ENCODE results near the gene KLK3. TPM values are rescaled to one million over a fixed set of nuclear protein-coding genes. Genes with fewer than 3 reads are reported as not detected.
A peak's percentile ranks its signal among the peaks of the same experiment; 100 is the strongest.

KLK3 gene
- polyA plus RNA-seq, 1 donor = not detected

DNA sequence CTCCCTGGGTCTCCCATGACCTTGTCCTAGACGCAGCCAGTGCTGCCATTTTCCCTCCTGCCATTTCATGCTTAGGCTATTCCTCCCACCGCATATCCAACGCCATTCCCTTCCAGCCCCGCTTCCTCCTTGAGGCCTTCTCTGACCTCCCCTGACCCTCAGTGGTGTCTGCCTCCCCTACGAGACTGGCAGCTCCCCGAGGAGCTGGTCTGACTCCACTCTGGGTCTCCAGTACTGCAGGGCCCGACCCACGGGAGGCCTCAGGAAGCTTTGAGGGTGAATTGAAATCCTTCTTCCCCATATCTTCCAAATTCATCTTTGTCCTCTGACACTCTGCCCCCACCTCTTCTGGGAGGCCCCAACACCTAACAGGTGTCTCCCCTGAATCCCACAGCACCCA, 22.0 kb upstream of the KLK3 start:
- no peak for DNase-seq

DNA sequence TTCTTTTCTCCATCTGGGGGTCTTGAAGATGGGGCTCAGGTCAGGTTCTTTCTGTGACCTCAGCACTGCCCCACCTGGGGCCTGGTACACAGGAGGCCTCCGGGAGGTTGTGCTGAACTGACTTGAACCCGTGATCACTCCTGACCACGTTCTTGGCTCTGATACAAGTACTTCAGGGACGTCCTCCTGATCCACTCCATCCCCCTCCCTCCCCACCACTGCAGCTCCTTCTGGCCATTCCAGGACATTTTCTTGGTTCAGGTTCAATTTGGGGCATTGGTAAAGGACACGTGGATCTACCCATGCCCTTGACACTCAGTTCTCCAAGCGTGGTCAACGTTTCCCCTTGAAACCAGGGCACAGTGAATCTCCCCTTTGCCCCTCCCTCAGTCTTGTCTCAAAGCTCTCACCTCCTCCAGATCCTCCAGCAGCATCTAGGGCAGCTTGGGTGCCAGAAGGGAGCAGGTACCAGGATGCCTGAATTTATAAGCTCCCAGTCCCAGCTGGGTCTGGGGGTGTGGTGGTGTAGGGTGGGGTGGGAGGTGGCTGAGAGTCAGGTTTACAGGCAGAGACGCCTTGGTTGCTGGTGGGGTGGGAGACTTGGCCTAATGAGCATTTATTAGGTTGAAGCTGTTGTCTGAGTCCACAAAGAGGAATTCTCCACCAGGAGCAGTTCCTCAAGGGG, 21.5 kb upstream of the KLK3 start, which contains the start of gene KLK15:
KLK15 (minus strand) TSS at position 458 of the 685 bp plus-strand sequence. CDS start 2,082 bp downstream, outside the sequence.
- DNase-seq = no peak

DNA sequence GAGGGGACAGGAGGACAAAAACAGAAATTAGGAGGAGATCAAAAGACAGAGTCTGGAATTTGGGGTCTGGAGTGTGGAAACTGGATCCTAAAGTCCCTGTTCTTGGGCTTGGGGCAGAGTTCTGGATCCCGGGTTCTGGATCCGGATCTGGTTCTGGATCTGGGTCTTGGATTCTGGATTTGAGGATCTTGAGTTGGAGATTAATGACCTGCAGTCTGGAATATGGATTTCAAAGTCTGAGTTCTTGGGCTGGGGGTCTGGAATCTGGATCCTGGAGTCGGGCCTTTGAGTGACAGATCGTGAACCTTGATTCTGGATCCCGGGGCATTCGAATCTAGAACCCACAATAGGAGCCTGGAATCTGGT, 20.9 kb upstream of the KLK3 start:
- no peak for DNase-seq

DNA sequence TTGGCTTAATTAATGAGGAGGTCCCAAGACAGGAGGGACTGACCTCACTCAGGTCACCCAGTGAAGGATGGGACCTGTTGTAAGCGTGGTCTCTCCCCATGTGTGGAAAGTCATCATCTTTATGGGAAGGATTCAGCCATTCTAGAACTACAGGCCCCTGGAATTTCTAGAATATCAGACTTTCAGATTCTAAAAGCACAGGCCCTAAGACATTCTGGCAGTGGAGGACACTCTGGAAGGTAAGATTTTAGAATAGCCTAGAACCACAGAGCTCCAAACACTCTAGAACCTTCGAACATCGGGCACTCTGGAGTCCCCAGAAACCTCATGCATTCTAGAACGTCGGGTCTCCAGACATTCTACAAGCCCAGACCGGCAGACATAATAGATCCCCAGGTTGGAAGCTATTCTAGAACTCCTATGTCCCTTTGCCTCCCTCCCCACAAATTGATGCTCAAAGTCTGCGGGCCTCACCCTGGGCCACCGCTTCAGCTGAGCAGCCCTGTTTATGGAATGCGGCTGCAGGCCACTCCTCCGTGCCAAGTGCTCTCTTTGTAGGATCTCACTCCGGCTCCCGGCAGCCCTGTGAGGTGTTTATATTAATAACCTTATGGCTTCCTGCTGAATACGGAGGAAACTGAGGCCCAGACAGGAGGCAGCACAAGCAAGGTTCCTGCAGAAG, 19.5 kb upstream of the KLK3 start:
- DNase-seq = no peak

DNA sequence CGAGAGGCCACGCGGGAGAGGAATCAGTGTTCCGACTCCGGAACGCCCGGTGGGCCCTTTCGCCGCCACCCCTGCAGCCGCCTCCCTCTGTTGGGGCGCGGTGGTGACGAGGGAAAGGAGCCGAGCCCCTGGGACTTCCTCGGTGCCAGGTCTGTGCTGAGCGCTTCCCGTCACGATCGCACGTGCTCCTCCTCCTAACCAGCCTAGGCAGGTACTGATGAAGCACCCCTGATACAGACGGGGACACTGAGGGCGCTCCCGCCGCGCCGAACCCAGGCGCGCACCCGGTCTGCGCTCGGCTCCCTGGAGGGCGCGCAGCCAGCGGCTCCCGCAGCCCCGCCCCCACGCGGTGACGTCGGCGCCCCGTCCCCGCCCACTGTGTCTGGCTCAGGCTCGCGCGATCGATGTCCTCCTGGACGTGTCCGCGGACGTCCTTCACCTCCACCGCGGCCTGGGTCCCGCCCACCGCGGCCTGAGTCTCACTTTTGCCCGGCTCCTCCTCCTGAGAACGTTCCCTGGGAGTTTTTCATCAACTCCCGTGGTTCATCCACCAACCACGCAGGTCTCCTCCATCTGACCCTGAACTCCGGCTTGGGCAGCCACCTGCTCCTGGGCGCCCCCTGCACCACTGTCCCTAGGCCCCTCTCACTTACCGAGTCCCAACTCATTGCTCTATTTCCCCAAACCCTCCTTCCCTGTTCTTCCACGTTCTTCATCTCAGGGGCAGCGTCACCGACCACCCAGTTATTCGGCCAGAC, 18.8 kb upstream of the KLK3 start:
- DNase-seq = peak; percentile 40

DNA sequence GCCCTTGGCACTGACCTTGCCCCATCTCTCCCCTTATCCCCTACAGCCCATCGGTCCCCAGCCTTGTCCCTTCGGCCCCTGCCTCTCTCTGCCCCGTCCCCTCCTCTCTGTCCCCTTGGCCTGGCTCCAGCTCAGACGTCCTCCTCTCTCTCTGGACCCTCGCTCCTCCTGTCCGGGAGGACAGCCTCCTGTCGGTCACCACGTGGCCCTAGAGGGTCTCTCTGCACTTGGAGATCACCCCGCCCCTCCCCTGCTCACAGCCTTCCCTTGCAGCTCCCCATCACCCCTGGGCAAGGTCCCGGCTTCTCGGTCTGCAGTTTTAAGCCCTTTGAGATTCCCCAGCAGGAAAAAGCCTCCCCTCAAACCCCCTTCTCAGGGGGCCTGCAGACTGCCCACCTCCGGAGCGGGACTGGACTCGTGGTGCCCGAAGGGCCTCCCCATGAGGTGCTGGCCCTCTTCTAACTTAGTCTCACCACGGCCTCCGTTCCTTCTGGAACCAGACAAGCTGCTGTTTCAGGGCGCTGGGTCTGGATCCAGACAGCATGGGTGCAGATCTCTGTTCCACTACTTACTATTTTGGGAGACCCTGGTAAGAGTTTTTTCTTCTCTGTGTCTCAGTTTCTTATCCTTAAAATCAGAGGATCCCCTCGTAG, 18.0 kb upstream of the KLK3 start:
- no peak for DNase-seq

DNA sequence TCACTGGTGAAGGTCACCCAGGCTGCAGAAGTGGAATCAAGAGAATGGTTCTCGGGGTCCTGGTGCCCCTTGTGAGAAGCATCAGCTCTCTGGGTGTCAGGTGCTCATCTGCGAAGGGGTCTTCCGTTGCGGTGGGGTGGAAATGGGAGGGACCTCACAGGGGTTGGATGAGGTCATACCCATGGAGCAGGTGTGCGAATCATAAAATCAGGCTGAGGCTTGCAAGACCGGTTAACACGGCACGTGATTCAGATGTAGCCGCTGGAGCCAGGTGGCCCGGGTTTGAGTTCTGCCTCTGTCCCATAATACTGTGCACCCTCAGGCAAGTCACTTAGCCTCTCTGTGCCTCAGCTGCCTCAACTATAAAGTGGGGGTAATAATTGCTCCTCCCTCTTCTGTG, 17.4 kb upstream of the KLK3 start:
- no peak for DNase-seq

DNA sequence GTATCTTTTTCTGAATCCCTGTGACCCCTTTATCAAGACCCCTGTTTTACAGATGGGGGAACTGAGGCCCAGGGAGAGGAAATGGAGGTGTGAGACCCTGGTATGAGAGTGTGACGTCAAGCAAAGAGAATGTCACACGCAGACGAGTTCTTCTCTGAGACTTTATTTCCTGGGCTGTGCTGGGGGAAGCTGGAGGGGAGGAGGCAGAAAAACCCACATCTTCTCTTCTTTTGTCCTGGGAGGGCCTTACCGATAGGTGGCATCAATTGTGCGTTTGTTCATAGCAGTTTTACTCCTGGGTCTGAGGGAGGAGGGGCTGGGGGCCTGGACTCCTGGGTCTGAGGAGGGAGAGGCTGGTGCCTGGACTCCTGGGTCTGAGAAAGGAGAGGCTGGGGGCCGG, 16.5 kb upstream of the KLK3 start:
- no peak for DNase-seq

DNA sequence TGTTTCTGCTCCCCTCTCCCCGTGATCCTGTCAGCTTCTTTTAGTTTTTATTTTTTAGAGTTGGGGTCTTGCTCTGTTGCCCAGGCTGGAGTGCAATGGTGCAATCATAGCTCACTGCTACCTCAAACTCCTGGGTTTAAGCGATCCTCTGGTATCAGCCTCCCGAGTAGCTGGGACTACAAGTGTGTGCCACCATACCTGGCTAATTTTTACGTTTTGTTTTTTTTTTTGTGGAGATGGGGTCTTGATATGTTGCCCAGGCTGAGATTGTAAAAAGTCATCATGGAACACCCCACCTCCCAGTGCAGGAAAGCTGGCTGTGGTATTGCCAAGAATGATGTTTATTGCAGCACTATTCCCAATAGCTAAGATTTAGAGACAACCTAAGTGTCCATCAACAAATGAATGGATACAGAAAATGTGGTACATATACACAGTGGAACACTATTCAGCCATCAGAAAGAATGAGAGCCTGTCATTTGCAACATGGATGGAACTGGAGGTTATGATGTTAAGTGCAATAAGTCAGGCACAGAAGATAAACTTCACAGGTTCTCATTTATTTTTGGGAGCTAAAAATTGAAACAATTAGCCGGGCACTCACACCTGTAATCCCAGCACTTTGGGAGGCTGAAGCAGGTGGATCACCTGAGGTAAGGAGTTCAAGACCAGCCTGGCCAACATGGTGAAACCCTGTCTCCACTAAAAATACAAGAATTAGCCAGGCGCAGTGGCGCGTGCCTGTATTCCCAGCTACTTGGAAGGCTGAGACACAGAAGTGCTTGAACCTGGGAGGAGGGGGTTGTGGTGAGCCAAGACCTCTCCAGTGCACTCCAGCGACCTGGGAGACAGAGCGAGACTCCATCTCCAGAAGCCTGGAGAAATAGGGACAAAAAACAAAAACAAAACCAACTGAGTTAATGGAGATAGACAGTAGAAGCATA, 14.7 kb upstream of the KLK3 start:
- no peak for DNase-seq

DNA sequence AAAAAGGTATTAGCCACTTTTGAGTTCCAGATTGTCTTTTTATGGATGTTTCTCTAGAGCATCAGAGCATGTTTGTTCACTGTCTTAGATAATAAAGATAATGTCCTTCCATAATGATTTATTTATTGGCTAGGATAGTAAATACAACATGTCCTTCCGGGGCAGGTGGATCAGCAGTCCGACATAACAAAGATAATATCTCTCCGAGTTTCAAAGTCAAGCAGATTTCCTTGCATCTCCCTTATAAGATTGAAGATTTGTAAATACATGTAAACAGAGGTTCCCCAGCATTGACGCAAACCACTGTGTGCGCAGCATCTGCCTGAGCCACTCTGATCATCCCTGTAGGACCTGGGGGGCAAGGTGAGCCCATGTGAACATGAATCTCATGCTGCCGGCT, 12.6 kb upstream of the KLK3 start:
- no peak for DNase-seq

DNA sequence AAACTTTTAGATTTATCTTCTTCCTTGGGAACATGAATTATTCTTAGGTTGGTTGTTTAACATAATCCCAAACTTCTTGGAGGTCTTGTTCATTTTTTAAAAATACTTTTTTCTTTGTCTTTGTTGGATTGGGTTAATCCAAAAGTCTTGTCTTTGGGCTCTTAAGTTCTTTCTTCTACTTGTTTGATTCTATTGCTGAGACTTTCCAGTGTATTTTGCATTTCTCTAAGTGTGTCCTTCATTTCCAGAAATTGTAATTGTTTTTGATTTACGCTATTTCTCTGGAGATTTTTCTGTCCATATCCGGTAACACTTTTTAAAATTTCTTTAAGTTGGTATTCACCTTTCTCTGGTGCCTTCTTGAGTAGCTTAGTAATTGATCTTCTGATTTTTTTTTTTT, 11.5 kb upstream of the KLK3 start:
- no peak for DNase-seq

DNA sequence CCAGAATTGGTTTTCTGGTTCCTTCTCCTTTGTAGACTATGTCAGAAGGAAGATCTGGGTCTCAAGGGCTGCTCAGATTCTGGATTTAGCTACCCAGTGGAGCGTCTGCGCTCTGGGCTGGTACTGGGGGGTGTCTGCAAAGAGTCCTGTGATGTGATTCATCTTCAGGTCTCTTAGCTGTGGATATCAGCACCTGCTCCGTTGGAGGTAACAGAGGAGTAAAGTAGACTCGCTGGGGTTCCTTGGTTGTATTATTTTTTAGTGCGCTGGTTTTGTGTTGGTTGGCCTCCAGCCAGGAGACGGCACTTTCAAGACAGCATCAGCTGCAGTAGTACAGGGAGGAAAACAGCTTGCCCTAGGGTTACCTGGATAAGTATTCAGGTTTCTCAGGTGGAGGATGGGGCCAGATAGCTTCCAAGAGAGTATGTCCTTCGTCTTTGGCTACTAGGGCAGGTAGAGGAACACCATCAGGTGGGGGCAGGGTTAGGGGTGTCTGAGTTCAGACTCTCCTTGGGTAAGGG, 11.0 kb upstream of the KLK3 start:
- no peak for DNase-seq

DNA sequence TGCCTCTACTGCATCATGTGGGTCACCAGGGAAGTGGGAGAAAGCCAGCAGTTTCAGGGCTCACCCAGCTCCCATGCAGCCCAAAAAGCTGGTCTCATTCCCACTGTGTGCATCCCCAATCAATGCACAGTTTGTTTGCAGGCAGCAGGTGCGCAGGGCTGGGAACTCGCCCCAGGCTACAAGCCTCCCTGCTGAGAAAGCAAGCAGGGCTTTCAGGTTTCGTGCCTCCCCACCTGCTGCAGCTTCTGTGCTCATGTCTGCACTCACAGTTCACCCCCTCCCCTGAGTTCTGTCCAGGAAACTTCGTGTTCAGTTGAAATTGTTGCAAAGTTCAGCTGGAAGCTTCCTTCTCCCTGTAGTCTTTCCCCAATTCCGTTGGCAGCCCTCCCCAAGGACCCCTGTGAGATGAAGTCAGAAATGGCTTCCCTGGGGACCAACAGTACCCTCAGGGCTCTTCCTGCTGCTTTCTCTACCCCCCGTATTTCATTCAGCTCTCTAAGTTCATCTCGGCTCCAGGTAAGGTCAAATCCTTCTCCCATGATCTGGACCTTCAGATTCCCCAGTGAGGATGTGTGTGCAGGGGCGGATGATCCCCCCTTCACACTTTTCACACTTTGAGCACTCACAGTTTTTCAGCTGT, 10.3 kb upstream of the KLK3 start:
- no peak for DNase-seq

DNA sequence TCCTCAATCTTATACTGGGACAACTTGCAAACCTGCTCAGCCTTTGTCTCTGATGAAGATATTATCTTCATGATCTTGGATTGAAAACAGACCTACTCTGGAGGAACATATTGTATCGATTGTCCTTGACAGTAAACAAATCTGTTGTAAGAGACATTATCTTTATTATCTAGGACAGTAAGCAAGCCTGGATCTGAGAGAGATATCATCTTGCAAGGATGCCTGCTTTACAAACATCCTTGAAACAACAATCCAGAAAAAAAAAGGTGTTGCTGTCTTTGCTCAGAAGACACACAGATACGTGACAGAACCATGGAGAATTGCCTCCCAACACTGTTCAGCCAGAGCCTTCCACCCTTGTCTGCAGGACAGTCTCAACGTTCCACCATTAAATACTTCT, 4.0 kb upstream of the KLK3 start:
- DNase-seq = no peak

DNA sequence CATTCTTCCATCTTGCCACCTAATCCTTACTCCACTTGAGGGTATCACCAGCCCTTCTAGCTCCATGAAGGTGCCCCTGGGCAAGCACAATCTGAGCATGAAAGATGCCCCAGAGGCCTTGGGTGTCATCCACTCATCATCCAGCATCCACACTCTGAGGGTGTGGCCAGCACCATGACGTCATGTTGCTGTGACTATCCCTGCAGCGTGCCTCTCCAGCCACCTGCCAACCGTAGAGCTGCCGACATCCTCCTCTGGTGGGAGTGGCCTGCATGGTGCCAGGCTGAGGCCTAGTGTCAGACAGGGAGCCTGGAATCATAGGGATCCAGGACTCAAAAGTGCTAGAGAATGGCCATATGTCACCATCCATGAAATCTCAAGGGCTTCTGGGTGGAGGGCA, 3.1 kb upstream of the KLK3 start:
- DNase-seq = no peak

DNA sequence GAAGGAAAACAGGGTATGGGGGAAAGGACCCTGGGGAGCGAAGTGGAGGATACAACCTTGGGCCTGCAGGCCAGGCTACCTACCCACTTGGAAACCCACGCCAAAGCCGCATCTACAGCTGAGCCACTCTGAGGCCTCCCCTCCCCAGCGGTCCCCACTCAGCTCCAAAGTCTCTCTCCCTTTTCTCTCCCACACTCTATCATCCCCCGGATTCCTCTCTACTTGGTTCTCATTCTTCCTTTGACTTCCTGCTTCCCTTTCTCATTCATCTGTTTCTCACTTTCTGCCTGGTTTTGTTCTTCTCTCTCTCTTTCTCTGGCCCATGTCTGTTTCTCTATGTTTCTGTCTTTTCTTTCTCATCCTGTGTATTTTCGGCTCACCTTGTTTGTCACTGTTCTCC, 2.7 kb downstream of the KLK3 start:
- no peak for DNase-seq

DNA sequence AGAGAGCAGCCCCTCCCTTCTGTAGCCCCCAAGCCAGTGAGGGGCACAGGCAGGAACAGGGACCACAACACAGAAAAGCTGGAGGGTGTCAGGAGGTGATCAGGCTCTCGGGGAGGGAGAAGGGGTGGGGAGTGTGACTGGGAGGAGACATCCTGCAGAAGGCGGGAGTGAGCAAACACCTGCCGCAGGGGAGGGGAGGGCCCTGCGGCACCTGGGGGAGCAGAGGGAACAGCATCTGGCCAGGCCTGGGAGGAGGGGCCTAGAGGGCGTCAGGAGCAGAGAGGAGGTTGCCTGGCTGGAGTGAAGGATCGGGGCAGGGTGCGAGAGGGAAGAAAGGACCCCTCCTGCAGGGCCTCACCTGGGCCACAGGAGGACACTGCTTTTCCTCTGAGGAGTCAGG, 4.2 kb downstream of the KLK3 start:
- no peak for DNase-seq

DNA sequence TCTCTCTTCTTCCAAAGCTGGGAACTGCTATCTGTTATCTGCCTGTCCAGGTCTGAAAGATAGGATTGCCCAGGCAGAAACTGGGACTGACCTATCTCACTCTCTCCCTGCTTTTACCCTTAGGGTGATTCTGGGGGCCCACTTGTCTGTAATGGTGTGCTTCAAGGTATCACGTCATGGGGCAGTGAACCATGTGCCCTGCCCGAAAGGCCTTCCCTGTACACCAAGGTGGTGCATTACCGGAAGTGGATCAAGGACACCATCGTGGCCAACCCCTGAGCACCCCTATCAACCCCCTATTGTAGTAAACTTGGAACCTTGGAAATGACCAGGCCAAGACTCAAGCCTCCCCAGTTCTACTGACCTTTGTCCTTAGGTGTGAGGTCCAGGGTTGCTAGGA, 5.1 kb downstream of the KLK3 start:
- no peak for DNase-seq

DNA sequence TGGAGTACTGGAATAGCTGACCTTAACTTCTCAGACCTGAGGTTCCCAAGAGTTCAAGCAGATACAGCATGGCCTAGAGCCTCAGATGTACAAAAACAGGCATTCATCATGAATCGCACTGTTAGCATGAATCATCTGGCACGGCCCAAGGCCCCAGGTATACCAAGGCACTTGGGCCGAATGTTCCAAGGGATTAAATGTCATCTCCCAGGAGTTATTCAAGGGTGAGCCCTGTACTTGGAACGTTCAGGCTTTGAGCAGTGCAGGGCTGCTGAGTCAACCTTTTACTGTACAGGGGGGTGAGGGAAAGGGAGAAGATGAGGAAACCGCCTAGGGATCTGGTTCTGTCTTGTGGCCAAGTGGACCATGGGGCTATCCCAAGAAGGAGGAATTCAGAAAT, 6.3 kb downstream of the KLK3 start:
- no peak for DNase-seq

DNA sequence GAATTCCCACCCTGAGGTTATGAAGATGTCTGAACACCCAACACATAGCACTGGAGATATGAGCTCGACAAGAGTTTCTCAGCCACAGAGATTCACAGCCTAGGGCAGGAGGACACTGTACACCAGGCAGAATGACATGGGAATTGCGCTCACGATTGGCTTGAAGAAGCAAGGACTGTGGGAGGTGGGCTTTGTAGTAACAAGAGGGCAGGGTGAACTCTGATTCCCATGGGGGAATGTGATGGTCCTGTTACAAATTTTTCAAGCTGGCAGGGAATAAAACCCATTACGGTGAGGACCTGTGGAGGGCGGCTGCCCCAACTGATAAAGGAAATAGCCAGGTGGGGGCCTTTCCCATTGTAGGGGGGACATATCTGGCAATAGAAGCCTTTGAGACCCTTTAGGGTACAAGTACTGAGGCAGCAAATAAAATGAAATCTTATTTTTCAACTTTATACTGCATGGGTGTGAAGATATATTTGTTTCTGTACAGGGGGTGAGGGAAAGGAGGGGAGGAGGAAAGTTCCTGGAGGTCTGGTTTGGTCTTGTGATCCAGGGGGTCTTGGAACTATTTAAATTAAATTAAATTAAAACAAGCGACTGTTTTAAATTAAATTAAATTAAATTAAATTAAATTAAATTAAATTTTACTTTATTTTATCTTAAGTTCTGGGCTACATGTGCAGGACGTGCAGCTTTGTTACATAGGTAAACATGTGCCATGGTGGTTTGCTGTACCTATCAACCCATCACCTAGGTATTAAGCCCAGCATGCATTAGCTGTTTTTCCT, 7.0 kb downstream of the KLK3 start:
- no peak for DNase-seq

DNA sequence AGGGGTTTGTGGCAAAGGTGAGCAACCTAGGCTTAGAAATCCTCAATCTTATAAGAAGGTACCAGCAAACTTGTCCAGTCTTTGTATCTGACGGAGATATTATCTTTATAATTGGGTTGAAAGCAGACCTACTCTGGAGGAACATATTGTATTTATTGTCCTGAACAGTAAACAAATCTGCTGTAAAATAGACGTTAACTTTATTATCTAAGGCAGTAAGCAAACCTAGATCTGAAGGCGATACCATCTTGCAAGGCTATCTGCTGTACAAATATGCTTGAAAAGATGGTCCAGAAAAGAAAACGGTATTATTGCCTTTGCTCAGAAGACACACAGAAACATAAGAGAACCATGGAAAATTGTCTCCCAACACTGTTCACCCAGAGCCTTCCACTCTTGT, 14.8 kb downstream of the KLK3 start:
- no peak for DNase-seq

All from hindlimb muscle (tissue), 1 donor.